NOMO-1 treated with dmso at 0.1 percent for 144 hours (cell line): ENCODE data around the gene ADK.

Experiments
- DNase-seq: peaks from one replicate; lab custom pipeline; 2025; ENCODE audit not compliant: unreplicated experiment; lab: John Stamatoyannopoulos, UW

Gene ADK

GRCh38 chr10:74234569-74234968, 83.5 kb downstream of the ADK start:
- DNase-seq: no peak

GRCh38 chr10:74238031-74238431, 87.0 kb downstream of the ADK start:
- no peak for DNase-seq

GRCh38 chr10:74238516-74238915, 87.5 kb downstream of the ADK start:
- DNase-seq: no peak

- DNase-seq: no peak
Measured at GRCh38 chr10:74243067-74243466, 92.0 kb downstream of the ADK start.

GRCh38 chr10:74244097-74244685, 93.2 kb downstream of the ADK start:
- DNase-seq: no peak

- no peak for DNase-seq
Measured at GRCh38 chr10:74244807-74245206, 93.8 kb downstream of the ADK start.

GRCh38 chr10:74246495-74246894, 95.5 kb downstream of the ADK start:
- DNase-seq: no peak

- DNase-seq: no peak
Measured at GRCh38 chr10:74249865-74250264, 98.8 kb downstream of the ADK start.

GRCh38 chr10:74255214-74255613, 104.2 kb downstream of the ADK start:
- DNase-seq: peak; percentile 27

GRCh38 chr10:74255888-74256357, 104.9 kb downstream of the ADK start:
- peak; percentile 28 for DNase-seq

GRCh38 chr10:74262856-74263255, 111.8 kb downstream of the ADK start:
- no peak for DNase-seq

GRCh38 chr10:74263996-74264395, 113.0 kb downstream of the ADK start:
- DNase-seq: no peak

GRCh38 chr10:74272288-74272687, 121.3 kb downstream of the ADK start:
- no peak for DNase-seq

- no peak for DNase-seq
Measured at GRCh38 chr10:74275755-74276290, 124.8 kb downstream of the ADK start.

- DNase-seq: no peak
Measured at GRCh38 chr10:74276416-74276815, 125.4 kb downstream of the ADK start.

- no peak for DNase-seq
Measured at GRCh38 chr10:74282151-74282847, 131.3 kb downstream of the ADK start.

- no peak for DNase-seq
Measured at GRCh38 chr10:74282848-74283210, 131.8 kb downstream of the ADK start.

- no peak for DNase-seq
Measured at GRCh38 chr10:74289188-74289587, 138.2 kb downstream of the ADK start.

- no peak for DNase-seq
Measured at GRCh38 chr10:74289951-74290350, 138.9 kb downstream of the ADK start.

GRCh38 chr10:74290708-74291107, 139.7 kb downstream of the ADK start:
- DNase-seq: no peak

GRCh38 chr10:74292871-74293427, 141.9 kb downstream of the ADK start:
- DNase-seq: no peak

- no peak for DNase-seq
Measured at GRCh38 chr10:74293686-74294371, 142.8 kb downstream of the ADK start.
